Measurements from ENCODE around the gene SNRNP200. TPM values are rescaled to one million over a fixed set of nuclear protein-coding genes. Genes with fewer than 3 reads are reported as not detected.
A peak's percentile ranks its signal among the peaks of the same experiment; 100 is the strongest.

Gene SNRNP200
- total RNA-seq, 6 experiments from 2014 or later = 88.0 to 106 (median 93.3) TPM

DNA sequence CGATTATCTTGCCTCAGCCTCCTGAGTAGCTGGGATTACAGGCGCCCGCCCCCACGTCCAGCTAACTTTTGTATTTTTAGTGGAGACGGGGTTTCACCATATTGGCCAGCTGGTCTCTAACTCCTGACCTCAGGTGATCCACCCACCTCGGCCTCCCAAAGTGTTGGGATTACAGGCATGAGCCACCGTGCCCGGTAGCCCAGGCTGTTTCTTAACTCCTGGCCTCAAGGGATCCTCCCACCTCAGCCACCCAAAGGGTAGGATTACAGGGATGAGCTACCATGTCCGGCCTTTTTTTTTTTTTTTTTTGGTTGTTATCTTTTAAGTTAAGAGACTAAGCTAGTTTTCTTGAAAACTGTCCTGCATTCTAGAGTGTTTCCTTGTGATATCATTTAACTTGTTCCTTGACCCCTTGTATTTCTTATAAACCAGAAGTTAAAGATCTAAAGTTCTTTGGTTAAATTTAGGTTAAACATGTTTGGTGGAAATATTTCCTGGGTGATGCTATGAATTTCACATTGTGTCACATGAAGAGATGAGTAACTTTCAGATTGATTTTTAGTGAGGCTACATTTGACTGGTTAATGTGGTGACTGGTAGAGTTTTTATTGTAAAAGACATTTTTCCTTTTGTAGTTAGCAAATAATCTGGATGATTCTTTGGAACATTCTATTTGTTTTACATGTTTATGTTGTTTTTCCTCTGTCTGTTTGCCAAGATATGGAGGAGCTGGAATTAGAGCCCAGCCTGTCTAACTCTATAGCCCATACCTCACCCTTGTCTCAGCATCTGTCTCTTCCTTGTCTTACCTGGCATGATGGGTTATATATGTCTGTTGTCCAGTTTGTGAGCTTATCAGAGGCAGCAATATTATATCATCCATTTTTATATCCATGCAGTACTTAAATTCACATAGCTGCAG, 35.4 kb upstream of the SNRNP200 start:
- Mint-ChIP-seq H3K4me3 (no peak overlapping the region; the same call in none of the 2 replicates), H3K36me3 (ENCODE audit: low read depth) (peaks cover 26% of the 10 kb centered on the region; the same call in 1 of the 2 replicates), H3K9me3 (no peaks in the 10 kb centered on the region), H3K27me3 (ENCODE audit: insufficient read depth) (peaks cover 1% of the 10 kb centered on the region), H3K27ac (peak overlapping the region; percentile 65), H3K4me1 (ENCODE audit: low read depth) (peaks cover 64% of the 10 kb centered on the region)
- DNase-seq = peak; percentile 44
- no peak for TF ChIP-seq CTCF (IDR thresholded peaks at IDR 0.05)

- Mint-ChIP-seq H3K27ac (peak overlapping the region; percentile 95), H3K4me1 (ENCODE audit: low read depth) (peaks cover 68% of the 10 kb centered on the region), H3K36me3 (ENCODE audit: low read depth) (peaks cover 23% of the 10 kb centered on the region)
Observed at GRCh38 chr2:96336873-96337272, 31.5 kb upstream of the SNRNP200 start.

DNA sequence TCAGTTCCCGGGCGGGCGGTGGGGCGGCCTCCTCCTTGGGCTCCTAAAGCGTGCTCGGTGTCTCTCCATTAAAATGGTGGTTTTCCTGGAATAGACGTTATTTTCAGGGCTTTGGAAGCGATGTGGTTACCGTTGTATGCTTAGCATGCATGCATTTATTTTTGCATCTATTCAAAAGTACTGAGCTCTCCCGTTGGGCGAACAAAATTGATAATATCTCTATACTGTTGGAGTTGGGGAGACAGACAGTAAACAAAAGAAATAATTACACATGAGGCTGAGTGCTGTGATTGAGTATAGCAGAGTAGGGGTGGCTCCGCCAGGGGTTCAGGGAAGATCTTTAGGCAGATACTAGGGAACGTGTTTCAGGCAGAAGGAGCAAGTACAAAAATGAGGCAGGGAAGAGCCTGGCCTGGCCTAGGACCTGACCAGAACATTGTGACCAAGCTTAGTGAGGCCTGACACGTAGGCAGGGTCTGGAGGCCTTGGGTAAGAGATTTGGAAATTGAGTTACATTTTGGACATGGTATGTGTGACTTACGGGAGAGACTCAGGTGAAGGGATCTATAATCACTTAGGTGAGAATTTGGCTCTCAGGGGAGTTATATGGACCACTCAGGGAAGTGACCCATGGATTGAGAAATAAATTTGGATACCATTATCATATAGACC, 30.9 kb upstream of the SNRNP200 start:
- DNase-seq = no peak
- H3K27me3 Mint-ChIP-seq (ENCODE audit: insufficient read depth) = peaks cover 2% of the 10 kb centered on the region
- H3K4me1 Mint-ChIP-seq (ENCODE audit: low read depth) = peaks cover 61% of the 10 kb centered on the region
- H3K36me3 Mint-ChIP-seq (ENCODE audit: low read depth) = peaks cover 23% of the 10 kb centered on the region
- H3K4me3 Mint-ChIP-seq = peak overlapping the region; percentile 89
- H3K9me3 Mint-ChIP-seq = no peaks in the 10 kb centered on the region
- no peak for TF ChIP-seq CTCF (IDR thresholded peaks at IDR 0.05)
- H3K27ac Mint-ChIP-seq = peak overlapping the region; percentile 95

More at GRCh38 chr2:96336873-96337272, 31.5 kb upstream of the SNRNP200 start:
- Mint-ChIP-seq H3K9me3 (no peaks in the 10 kb centered on the region), H3K4me3 (peak overlapping the region; percentile 89), H3K27me3 (ENCODE audit: insufficient read depth) (peaks cover 2% of the 10 kb centered on the region)
- DNase-seq = no peak
- TF ChIP-seq CTCF (IDR thresholded peaks at IDR 0.05) = no peak

DNA sequence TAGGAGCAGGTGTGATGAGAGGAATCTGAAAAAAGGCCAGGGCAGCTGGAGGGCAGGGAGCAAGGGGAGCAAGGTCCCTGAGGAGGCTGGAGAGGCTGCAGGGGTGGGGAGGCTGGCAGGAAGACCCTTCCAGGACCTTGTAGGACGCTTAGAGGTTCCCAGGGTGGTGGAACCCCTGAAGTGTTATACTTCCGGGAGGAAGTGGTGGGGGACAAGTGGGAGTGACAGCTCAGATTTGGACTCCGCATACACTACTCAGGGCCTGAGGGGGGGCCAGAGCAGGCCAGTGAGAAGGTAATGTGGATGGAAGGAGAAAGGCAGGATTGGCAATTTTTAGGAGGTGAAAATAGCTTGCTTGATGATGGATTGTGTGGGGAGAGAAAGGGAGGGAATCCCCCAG, 28.4 kb upstream of the SNRNP200 start:
- peaks cover 2% of the 10 kb centered on the region for H3K27me3 Mint-ChIP-seq (ENCODE audit: insufficient read depth)
- peak overlapping the region; percentile 41 for H3K4me3 Mint-ChIP-seq
- H3K9me3 Mint-ChIP-seq = no peaks in the 10 kb centered on the region
- TF ChIP-seq CTCF (IDR thresholded peaks at IDR 0.05) = no peak
- H3K27ac Mint-ChIP-seq = peak overlapping the region; percentile 62
- peaks cover 18% of the 10 kb centered on the region for H3K36me3 Mint-ChIP-seq (ENCODE audit: low read depth)
- H3K4me1 Mint-ChIP-seq (ENCODE audit: low read depth) = peaks cover 51% of the 10 kb centered on the region
- DNase-seq = no peak

GRCh38 chr2:96330407-96330806, 25.1 kb upstream of the SNRNP200 start:
- Mint-ChIP-seq H3K27me3 (ENCODE audit: insufficient read depth) (peaks cover 10% of the 10 kb centered on the region), H3K4me3 (no peak overlapping the region), H3K9me3 (no peaks in the 10 kb centered on the region), H3K27ac (no peak overlapping the region), H3K4me1 (ENCODE audit: low read depth) (peaks cover 36% of the 10 kb centered on the region), H3K36me3 (ENCODE audit: low read depth) (peaks cover 12% of the 10 kb centered on the region)
- TF ChIP-seq CTCF (IDR thresholded peaks at IDR 0.05) = no peak
- peak; percentile 32 for DNase-seq

All from HFFc6 (cell line).